Stimulated activated memory B cell treated with anti-CD40 and anti-IgM and Interleukin-4, amounts not matched to agents 10 μg/mL and 1 μg/mL and 100 μg/mL, for 72 hours (primary cell): Measurements from ENCODE around the gene MKS1.

Experiments used
- ATAC-seq: fragments of 150-1000 bp; cut with Tn5 transposase; 2 replicates; pipeline ENCODE4 v1.10.0; 2021
- H3K27ac Mint-ChIP-seq: one replicate; pipeline ENCODE4 v1.8.0; 2022; ENCODE audit warnings: mild to moderate bottlenecking, mixed read lengths
- H3K27me3 Mint-ChIP-seq: one replicate; pipeline ENCODE4 v1.8.0; 2022; ENCODE audit warnings: mixed read lengths
- H3K36me3 Mint-ChIP-seq: one replicate; pipeline ENCODE4 v1.8.0; 2022; ENCODE audit warnings: mixed read lengths
- H3K4me1 Mint-ChIP-seq: one replicate; pipeline ENCODE4 v1.8.0; 2022; ENCODE audit warnings: mixed read lengths
- H3K4me3 Mint-ChIP-seq: one replicate; pipeline ENCODE4 v1.8.0; 2022; ENCODE audit warnings: mild to moderate bottlenecking, moderate library complexity, mixed read lengths
- H3K9me3 Mint-ChIP-seq: one replicate; pipeline ENCODE4 v1.8.0; 2022; ENCODE audit warnings: mixed read lengths

MKS1 gene

GRCh38 chr17:58229881-58230280, 10.8 kb upstream of the MKS1 start:
- Mint-ChIP-seq H3K9me3 (no peaks in the 10 kb centered on the region), H3K27ac (no peak overlapping the region), H3K36me3 (no peaks in the 10 kb centered on the region), H3K27me3 (no peaks in the 10 kb centered on the region), H3K4me1 (peaks cover 25% of the 10 kb centered on the region), H3K4me3 (no peak overlapping the region)
- ATAC-seq, result no peak

DNA sequence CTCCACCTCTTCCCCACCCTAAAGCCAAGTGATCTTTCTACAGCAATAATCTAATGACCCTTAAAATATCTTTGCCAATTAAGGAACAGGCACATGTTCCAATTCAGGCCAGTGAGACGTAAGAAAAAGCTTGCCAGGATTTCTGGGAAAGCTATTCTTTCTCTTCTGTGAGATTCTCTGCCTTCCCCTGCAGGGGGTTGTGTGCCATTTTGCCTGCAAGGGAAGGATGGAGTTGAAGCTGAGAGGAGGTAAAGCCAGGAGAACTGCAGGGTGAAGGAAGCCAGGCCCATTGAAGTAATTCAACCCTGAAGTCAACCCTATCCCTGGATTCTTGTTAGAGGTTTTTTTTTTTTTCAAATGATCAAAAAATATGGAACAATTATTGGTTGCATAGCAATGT, 10.3 kb upstream of the MKS1 start:
- H3K4me1 Mint-ChIP-seq, result peaks cover 26% of the 10 kb centered on the region
- no peaks in the 10 kb centered on the region for H3K9me3 Mint-ChIP-seq
- no peak overlapping the region for H3K4me3 Mint-ChIP-seq
- no peaks in the 10 kb centered on the region for H3K27me3 Mint-ChIP-seq
- no peak for ATAC-seq
- no peak overlapping the region for H3K27ac Mint-ChIP-seq
- H3K36me3 Mint-ChIP-seq, result no peaks in the 10 kb centered on the region

GRCh38 chr17:58228679-58229078, 9.6 kb upstream of the MKS1 start:
- Mint-ChIP-seq H3K36me3 (no peaks in the 10 kb centered on the region), H3K27me3 (no peaks in the 10 kb centered on the region), H3K4me3 (no peak overlapping the region), H3K27ac (no peak overlapping the region), H3K9me3 (no peaks in the 10 kb centered on the region), H3K4me1 (peaks cover 28% of the 10 kb centered on the region)
- ATAC-seq, result no peak

DNA sequence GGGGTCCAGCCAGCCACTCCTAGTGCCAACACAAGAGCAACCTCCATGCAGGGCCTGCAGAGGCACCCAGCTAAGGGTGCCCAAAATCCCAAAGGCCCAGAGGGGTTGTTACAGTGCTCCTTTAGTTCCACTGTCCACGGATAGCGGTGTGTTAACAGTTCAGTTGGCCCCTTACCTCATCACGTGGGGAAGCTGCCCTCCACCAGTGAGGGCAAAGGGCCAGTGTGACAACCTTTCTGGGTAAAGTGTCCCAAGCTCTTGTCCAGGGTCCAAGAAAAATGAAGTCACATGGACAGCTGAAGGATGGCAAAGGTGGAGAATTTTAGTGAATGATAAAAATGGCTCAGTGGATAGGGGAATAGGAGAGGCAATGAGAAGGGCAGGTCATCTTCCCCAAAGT, 8.7 kb upstream of the MKS1 start:
- no peaks in the 10 kb centered on the region for H3K27me3 Mint-ChIP-seq
- no peak overlapping the region for H3K4me3 Mint-ChIP-seq
- peaks cover 22% of the 10 kb centered on the region for H3K4me1 Mint-ChIP-seq
- H3K9me3 Mint-ChIP-seq, result no peaks in the 10 kb centered on the region
- H3K36me3 Mint-ChIP-seq, result no peaks in the 10 kb centered on the region
- no peak overlapping the region for H3K27ac Mint-ChIP-seq
- no peak for ATAC-seq

- no peak for ATAC-seq
- Mint-ChIP-seq H3K9me3 (no peaks in the 10 kb centered on the region), H3K36me3 (no peaks in the 10 kb centered on the region), H3K27ac (no peak overlapping the region), H3K4me1 (peaks cover 20% of the 10 kb centered on the region), H3K27me3 (no peaks in the 10 kb centered on the region), H3K4me3 (no peak overlapping the region)
These were observed 5.3 kb upstream of the MKS1 start for GRCh38 chr17:58224315-58224714.

- Mint-ChIP-seq H3K4me1 (peaks cover 28% of the 10 kb centered on the region), H3K9me3 (no peaks in the 10 kb centered on the region), H3K27me3 (no peaks in the 10 kb centered on the region), H3K36me3 (no peaks in the 10 kb centered on the region), H3K4me3 (peak overlapping the region; percentile 85), H3K27ac (peak overlapping the region; percentile 80)
- ATAC-seq, result no peak
These were observed 731 bp upstream of the MKS1 start for GRCh38 chr17:58219789-58220183.

GRCh38 chr17:58217766-58218165, 1.3 kb downstream of the MKS1 start:
- ATAC-seq, result no peak
- Mint-ChIP-seq H3K27ac (peak overlapping the region; percentile 80), H3K9me3 (no peaks in the 10 kb centered on the region), H3K27me3 (no peaks in the 10 kb centered on the region), H3K36me3 (peaks cover 11% of the 10 kb centered on the region), H3K4me3 (no peak overlapping the region), H3K4me1 (peaks cover 19% of the 10 kb centered on the region)

DNA sequence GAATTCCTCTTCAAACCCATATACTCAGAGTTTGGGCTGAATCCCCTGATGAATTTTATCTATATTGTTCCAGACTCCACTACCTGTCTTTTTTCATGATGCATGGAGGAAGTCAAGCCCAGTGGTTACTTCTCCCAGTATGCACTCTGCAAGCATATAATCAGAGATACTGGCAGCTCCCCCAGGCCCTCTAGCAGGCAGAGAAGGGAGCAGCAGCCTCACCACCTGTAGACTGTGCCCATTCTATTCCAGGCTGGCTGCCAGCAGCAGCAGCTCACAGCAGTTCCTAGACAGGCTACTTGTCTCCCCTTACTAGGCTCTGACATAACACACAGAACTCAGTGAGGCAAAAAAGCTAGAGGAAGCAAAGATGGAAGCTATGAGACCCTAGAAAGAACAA, 3.4 kb downstream of the MKS1 start:
- H3K27me3 Mint-ChIP-seq, result no peaks in the 10 kb centered on the region
- H3K36me3 Mint-ChIP-seq, result peaks cover 22% of the 10 kb centered on the region
- no peak overlapping the region for H3K27ac Mint-ChIP-seq
- H3K4me3 Mint-ChIP-seq, result no peak overlapping the region
- H3K9me3 Mint-ChIP-seq, result no peaks in the 10 kb centered on the region
- peaks cover 13% of the 10 kb centered on the region for H3K4me1 Mint-ChIP-seq
- ATAC-seq, result no peak

DNA sequence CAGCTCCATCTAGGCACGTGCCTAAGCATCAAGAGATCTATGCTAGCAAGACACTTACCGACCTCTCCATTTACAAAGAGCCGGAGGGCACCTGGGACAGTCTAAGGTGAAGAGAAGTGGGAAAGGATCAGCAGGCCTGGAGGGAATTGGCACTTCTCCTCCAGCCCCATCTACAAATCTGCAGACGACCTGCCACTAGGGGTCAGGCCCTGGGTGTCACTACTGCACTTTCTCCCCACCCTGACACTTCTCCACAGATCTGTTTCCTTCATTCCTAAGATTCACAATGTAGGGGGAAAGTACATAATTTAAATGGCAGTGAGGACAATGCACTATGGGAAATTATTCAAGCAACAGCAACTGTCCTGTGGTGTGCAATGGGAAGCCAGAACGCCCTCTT, 8.1 kb downstream of the MKS1 start:
- Mint-ChIP-seq H3K27me3 (no peaks in the 10 kb centered on the region), H3K4me3 (no peak overlapping the region), H3K9me3 (no peaks in the 10 kb centered on the region), H3K36me3 (peaks cover 54% of the 10 kb centered on the region), H3K27ac (no peak overlapping the region), H3K4me1 (no peaks in the 10 kb centered on the region)
- no peak for ATAC-seq

GRCh38 chr17:58208344-58208743, 10.7 kb downstream of the MKS1 start:
- ATAC-seq, result no peak
- no peak overlapping the region for H3K4me3 Mint-ChIP-seq
- peaks cover 58% of the 10 kb centered on the region for H3K36me3 Mint-ChIP-seq
- no peaks in the 10 kb centered on the region for H3K27me3 Mint-ChIP-seq
- no peaks in the 10 kb centered on the region for H3K4me1 Mint-ChIP-seq
- H3K9me3 Mint-ChIP-seq, result no peaks in the 10 kb centered on the region
- no peak overlapping the region for H3K27ac Mint-ChIP-seq

DNA sequence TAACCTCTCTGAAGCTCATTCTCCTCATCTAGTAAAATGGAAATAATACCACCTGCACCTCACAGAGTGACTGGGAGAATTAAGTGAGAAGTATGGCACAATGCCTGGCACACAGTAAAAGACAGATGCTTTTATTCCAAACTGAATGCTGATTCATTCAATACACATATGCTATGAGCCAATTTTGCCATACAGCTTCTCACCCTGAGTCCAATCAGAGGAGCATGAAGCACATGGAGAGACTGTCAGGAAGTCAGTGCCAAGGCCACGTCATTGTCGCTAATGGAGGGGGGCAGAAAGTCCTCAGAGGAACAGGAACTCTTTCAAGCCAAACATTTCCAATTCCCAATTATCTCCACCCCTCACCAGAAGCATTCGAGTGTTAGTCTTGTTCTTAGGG, 11.6 kb downstream of the MKS1 start:
- H3K27me3 Mint-ChIP-seq, result no peaks in the 10 kb centered on the region
- no peaks in the 10 kb centered on the region for H3K4me1 Mint-ChIP-seq
- no peak overlapping the region for H3K4me3 Mint-ChIP-seq
- H3K27ac Mint-ChIP-seq, result no peak overlapping the region
- H3K36me3 Mint-ChIP-seq, result peaks cover 52% of the 10 kb centered on the region
- no peaks in the 10 kb centered on the region for H3K9me3 Mint-ChIP-seq
- no peak for ATAC-seq

DNA sequence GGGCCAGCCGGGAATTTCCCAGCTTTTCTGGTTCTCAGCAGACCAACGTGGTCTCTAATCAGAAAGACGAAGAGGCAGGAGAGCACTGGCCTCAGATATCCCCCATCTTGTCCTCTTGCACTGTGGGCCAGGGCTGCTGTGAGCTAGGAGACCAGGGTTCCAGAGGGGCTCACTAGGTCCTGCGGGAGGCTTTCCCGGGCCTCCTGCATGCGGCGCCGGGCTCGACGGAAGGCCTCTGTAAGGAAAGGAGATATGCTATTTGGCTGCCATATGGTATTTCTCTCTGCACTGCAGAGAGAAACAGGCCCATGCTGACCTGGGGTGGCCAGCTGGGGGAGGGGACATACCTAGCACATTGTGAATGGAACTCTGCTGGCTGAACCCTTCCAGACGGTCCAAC, 13.1 kb downstream of the MKS1 start:
- ATAC-seq, result no peak
- H3K4me1 Mint-ChIP-seq, result no peaks in the 10 kb centered on the region
- no peak overlapping the region for H3K27ac Mint-ChIP-seq
- H3K36me3 Mint-ChIP-seq, result peaks cover 45% of the 10 kb centered on the region
- no peaks in the 10 kb centered on the region for H3K9me3 Mint-ChIP-seq
- no peak overlapping the region for H3K4me3 Mint-ChIP-seq
- no peaks in the 10 kb centered on the region for H3K27me3 Mint-ChIP-seq

DNA sequence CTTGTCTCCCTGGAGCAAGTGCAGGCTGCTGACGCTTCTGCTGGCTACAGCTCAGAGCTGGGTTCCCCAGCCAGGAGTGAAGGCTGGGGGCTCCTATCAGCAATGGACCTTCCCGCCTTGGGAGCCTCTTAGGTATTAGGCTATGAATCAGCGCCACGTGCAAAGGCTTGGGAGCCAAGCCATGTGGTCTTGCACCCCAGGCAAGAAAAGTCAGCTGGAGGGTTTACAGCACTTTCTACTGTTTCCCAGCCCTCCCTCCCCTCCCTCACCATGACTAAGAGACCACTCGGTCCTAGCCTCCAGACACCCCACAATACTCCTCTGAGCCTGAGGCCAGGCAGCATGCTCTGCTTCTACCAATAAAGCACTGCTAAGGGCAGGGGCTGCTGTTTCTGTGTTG, 14.3 kb downstream of the MKS1 start:
- Mint-ChIP-seq H3K27me3 (peaks cover 7% of the 10 kb centered on the region), H3K4me1 (peaks cover 6% of the 10 kb centered on the region)

DNA sequence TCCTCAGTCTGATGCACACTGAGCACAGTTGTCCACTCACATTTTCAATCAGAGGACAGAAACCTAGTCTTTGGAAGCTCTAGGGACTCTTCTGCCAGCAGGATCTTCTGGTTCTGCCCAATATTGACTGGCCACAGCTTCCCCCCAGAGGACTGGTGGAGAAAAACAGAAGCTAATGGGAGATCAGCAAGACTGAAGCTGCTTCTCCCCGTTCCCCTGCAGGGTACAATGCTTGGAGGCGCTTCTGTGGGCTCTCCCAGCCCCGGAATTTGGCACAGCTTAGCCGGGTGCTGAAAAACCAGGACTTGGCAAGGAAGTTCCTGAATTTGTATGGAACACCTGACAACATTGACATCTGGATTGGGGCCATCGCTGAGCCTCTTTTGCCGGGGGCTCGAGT, 16.2 kb downstream of the MKS1 start:
- Mint-ChIP-seq H3K27ac (no peak overlapping the region), H3K36me3 (peaks cover 18% of the 10 kb centered on the region), H3K4me1 (peaks cover 6% of the 10 kb centered on the region), H3K4me3 (no peak overlapping the region), H3K9me3 (no peaks in the 10 kb centered on the region), H3K27me3 (peaks cover 25% of the 10 kb centered on the region)
- no peak for ATAC-seq

More for the DNA sequence above, 14.3 kb downstream of the MKS1 start:
- Mint-ChIP-seq H3K9me3 (no peaks in the 10 kb centered on the region), H3K36me3 (peaks cover 34% of the 10 kb centered on the region), H3K27ac (no peak overlapping the region), H3K4me3 (no peak overlapping the region)
- no peak for ATAC-seq

DNA sequence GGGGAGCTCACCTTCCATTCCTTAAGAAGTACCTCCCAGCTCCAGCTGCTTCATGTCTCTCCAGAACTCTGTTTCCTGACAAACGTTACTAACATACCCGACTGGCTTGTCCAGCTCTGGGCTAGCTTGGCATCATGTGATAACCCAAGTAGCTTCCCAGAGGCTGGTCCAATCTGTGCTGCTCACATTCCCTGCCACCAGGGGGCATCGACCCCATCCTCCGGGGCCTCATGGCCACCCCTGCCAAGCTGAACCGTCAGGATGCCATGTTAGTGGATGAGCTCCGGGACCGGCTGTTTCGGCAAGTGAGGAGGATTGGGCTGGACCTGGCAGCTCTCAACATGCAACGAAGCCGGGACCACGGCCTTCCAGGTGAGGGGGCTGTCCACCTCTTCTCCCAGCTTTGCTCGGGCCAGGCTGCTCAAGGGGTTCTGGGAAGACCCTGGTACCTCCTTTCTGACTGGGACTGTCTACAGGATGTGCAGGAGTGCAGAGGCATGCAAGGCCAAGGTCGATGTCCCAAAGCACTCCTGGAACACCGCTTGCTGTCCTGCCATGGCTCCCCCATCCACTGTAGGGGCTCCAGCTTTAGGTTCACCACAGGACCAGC, 18.9 kb downstream of the MKS1 start:
- peak; percentile 82 for ATAC-seq
- peaks cover 3% of the 10 kb centered on the region for H3K36me3 Mint-ChIP-seq
- no peak overlapping the region for H3K27ac Mint-ChIP-seq
- H3K4me1 Mint-ChIP-seq, result peaks cover 6% of the 10 kb centered on the region
- H3K27me3 Mint-ChIP-seq, result peaks cover 46% of the 10 kb centered on the region
- no peaks in the 10 kb centered on the region for H3K9me3 Mint-ChIP-seq
- H3K4me3 Mint-ChIP-seq, result peak overlapping the region; percentile 13

DNA sequence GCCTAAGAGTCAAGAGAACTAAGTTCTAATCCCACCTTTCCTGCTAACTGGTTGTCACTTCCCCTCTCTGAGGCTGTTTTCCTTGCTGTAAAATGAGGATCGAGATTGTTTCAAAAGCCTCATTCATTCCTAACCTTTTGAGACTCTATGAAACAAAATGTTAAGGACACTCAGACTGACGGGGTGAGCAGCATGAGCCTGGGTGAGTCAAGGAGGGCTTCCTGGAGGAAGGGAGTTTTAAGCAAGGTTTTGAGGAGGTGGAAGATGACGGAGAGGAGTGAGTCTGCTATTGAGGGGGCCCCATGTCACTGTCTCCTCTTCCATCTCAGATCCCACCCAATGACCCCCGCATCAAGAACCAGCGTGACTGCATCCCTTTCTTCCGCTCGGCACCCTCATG, 22.4 kb downstream of the MKS1 start:
- Mint-ChIP-seq H3K27ac (no peak overlapping the region), H3K9me3 (no peaks in the 10 kb centered on the region), H3K36me3 (no peaks in the 10 kb centered on the region), H3K4me1 (peaks cover 6% of the 10 kb centered on the region), H3K4me3 (no peak overlapping the region), H3K27me3 (peaks cover 73% of the 10 kb centered on the region)
- ATAC-seq, result no peak
